Suppressor macrophage treated with lipopolysaccharide for 1 hour (primary cell): ENCODE measurements around the gene PVR.
"Not testable (repeated sequence)": the region's sequence is repeated elsewhere in the genome, so short reads cannot be mapped to it uniquely, and the experiment has no call there.

Experiments used
- DNase-seq, 3 donors: peaks; one replicate each; pipeline ENCODE4 v3.0.0-alpha.2; 2020 to 2022

Gene PVR

GRCh38 chr19:44646049-44646416, 2.3 kb downstream of the PVR start:
- no peak for DNase-seq

GRCh38 chr19:44647144-44647543, 3.4 kb downstream of the PVR start:
- no peak for DNase-seq

- peak; percentile 89 to 95 (median 92) for DNase-seq
Measured at GRCh38 chr19:44648631-44649251, 5.0 kb downstream of the PVR start.

GRCh38 chr19:44649578-44650145, 6.0 kb downstream of the PVR start:
- DNase-seq, result no peak

GRCh38 chr19:44653343-44653742, 9.6 kb downstream of the PVR start:
- DNase-seq, result no peak

GRCh38 chr19:44653977-44654774, 10.5 kb downstream of the PVR start:
- peak; percentile 85 to 90 (median 88) for DNase-seq

GRCh38 chr19:44657211-44657921, 13.7 kb downstream of the PVR start:
- peak; percentile 72 to 84 (median 77) for DNase-seq

GRCh38 chr19:44658069-44658733, 14.5 kb downstream of the PVR start:
- DNase-seq, result peak in 1 of 3 donors; percentile 32

- peak in 1 of 3 donors; percentile 33 for DNase-seq
Measured at GRCh38 chr19:44660081-44660480, 16.4 kb downstream of the PVR start.

GRCh38 chr19:44661205-44661604, 17.5 kb downstream of the PVR start:
- DNase-seq, result no peak

GRCh38 chr19:44661904-44662303, 18.2 kb downstream of the PVR start:
- no peak for DNase-seq

GRCh38 chr19:44662691-44663385, 19.1 kb downstream of the PVR start:
- no peak for DNase-seq

- DNase-seq, result no peak
Measured at GRCh38 chr19:44663996-44664395, 20.3 kb downstream of the PVR start.

GRCh38 chr19:44664976-44665375, 21.3 kb downstream of the PVR start:
- no peak for DNase-seq

GRCh38 chr19:44666852-44667556, 23.3 kb downstream of the PVR start:
- no peak for DNase-seq

GRCh38 chr19:44668985-44669764, 25.5 kb downstream of the PVR start:
- DNase-seq, result no peak

GRCh38 chr19:44670027-44670426, 26.3 kb downstream of the PVR start:
- DNase-seq, result not testable (repeated sequence)

- DNase-seq, result no peak
Measured at GRCh38 chr19:44671400-44671799, 27.7 kb downstream of the PVR start, which contains the start of gene CEACAM19. Gene CEACAM19 (plus strand): TSS chr19:44671482. CDS start chr19:44671932, 450 bp downstream.

GRCh38 chr19:44672226-44672625, 28.5 kb downstream of the PVR start:
- DNase-seq, result no peak

GRCh38 chr19:44673510-44673909, 29.8 kb downstream of the PVR start:
- no peak for DNase-seq

GRCh38 chr19:44675521-44675920, 31.8 kb downstream of the PVR start:
- DNase-seq, result no peak
